HEK293T (cell line): ENCODE measurements around the gene CST6.

Source experiments
- CTCF ChIA-PET: fragments of 350-600 bp; formaldehyde crosslinking; extraction: SDS; loops from one replicate; lab custom pipeline; 2021; ENCODE audit warnings: antibody characterized with exemption, inconsistent platforms; lab: Yijun Ruan, JAX
- POLR2A ChIA-PET: fragments of 350-600 bp; formaldehyde crosslinking; extraction: SDS; loops from one replicate; lab custom pipeline; 2020; ENCODE audit warnings: antibody characterized with exemption, inconsistent platforms; lab: Yijun Ruan, JAX
- DNase-seq: peaks from one replicate; pipeline ENCODE4 v3.0.0; 2012; ENCODE audit warnings: mixed read lengths; ENCODE audit errors: extremely low spot score
- ARNT ChIP-seq: fragments of 450-650 bp; IDR thresholded peaks from 2 replicates; pipeline ENCODE4 v1.6.1; 2017; ENCODE audit warnings: mild to moderate bottlenecking
- BHLHE40 ChIP-seq: fragments of 450-650 bp; IDR thresholded peaks from 2 replicates; pipeline ENCODE4 v1.6.1; 2016; ENCODE audit warnings: mild to moderate bottlenecking, moderate library complexity, borderline replicate concordance
- CTBP1 ChIP-seq: fragments of 450-650 bp; IDR thresholded peaks from 2 replicates; pipeline ENCODE4 v1.6.1; 2016; ENCODE audit warnings: borderline replicate concordance
- ELF4 ChIP-seq: fragments of 450-650 bp; IDR thresholded peaks from 2 replicates; pipeline ENCODE4 v1.6.1; 2017; ENCODE audit warnings: antibody characterized with exemption
- FOXA1 ChIP-seq: fragments of 450-650 bp; IDR thresholded peaks from 2 replicates; pipeline ENCODE4 v1.6.1; 2016; ENCODE audit warnings: mild to moderate bottlenecking
- FOXK2 ChIP-seq: fragments of 450-650 bp; IDR thresholded peaks from 2 replicates; pipeline ENCODE4 v1.6.1; 2016; ENCODE audit warnings: mild to moderate bottlenecking
- FOXM1 ChIP-seq: fragments of 450-650 bp; IDR thresholded peaks from 2 replicates; pipeline ENCODE4 v1.6.1; 2017; ENCODE audit warnings: mild to moderate bottlenecking, borderline replicate concordance
- HDGF ChIP-seq: fragments of 450-650 bp; IDR thresholded peaks from 2 replicates; pipeline ENCODE4 v1.6.1; 2017; ENCODE audit warnings: antibody characterized with exemption, borderline replicate concordance
- L3MBTL2 ChIP-seq: fragments of 450-650 bp; conservative IDR thresholded peaks from 2 replicates; pipeline ENCODE4 v1.6.1; 2016; ENCODE audit warnings: mild to moderate bottlenecking
- LEF1 ChIP-seq: fragments of 450-650 bp; IDR thresholded peaks from 2 replicates; pipeline ENCODE4 v1.6.1; 2017; ENCODE audit warnings: mild to moderate bottlenecking, borderline replicate concordance
- NFRKB ChIP-seq: fragments of 450-650 bp; IDR thresholded peaks from 2 replicates; pipeline ENCODE4 v1.6.1; 2016; ENCODE audit warnings: mild to moderate bottlenecking, moderate library complexity
- SP1 ChIP-seq: fragments of 450-650 bp; IDR thresholded peaks from 2 replicates; pipeline ENCODE4 v1.6.1; 2017
- SUZ12 ChIP-seq: fragments of 450-650 bp; IDR thresholded peaks from 2 replicates; pipeline ENCODE4 v1.6.1; 2016; ENCODE audit warnings: mild to moderate bottlenecking
- TARDBP ChIP-seq: fragments of 450-650 bp; IDR thresholded peaks from 2 replicates; pipeline ENCODE4 v1.6.1; 2016
- ZNF384 ChIP-seq: fragments of 450-650 bp; IDR thresholded peaks from 2 replicates; pipeline ENCODE4 v1.6.1; 2016
- TF ChIP-seq, protein P1 (sequence below): fragments of 450-650 bp; IDR thresholded peaks from 2 replicates; pipeline ENCODE4 v1.6.1; 2016

The CST6 gene

DNA sequence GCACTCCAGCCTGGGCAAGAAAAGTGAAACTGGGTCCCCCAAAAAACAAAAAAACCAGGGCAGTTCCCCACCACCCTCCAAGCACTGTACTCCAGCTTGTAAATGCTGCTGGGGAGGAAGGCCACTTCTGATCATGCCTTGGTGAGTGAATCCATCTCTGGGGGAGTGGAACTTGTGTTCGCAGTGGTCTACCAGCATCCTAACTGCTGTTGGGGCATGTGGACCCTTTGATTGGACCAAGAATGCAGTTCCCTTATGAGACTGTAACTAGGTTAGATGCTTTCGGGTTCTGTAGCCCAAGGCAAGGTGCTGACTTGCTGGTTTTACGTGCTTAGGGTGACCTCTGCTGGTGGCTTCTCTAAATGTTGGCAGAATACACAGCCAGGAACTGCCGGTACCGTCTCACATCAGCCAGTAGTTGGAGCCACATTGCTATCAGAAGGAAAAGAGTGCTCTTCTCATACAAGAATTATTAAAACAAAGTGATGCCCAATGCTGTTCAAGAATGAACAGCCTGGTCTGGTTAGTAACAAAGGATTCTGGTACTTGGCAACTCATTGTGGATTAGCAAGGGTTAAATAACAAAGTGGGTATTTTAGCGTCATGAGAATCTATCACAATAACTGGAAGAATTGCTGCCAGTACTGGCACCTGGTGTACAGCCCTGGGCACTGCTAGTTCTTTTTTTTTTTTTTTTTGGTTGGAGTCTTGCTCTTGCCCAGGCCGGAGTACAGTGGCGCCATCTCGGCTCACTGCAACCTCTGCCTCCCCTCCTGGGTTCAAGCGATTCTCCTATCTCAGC, 22.8 kb upstream of the CST6 start:
- ChIA-PET POLR2A (interaction anchor here (1.1 to 1.3 kb wide), 2 partner anchors 100 to 104 kb away, joined by 4 to 5 read pairs; partner anchors contain the start of gene FIBP), CTCF (interaction anchor here (0.7 to 1.9 kb wide), 8 partner anchors 18 to 277 kb away, joined by 3 to 12 read pairs (median 4); partner anchors contain the start of genes AP5B1, CCDC85B, FIBP and KAT5)
- peak; percentile 88 for DNase-seq
- TF ChIP-seq ZNF384 (peak; percentile 95), NFRKB (no peak), L3MBTL2 (no peak), SP1 (no peak), HDGF (no peak), ELF4 (no peak), CTBP1 (no peak)

DNA sequence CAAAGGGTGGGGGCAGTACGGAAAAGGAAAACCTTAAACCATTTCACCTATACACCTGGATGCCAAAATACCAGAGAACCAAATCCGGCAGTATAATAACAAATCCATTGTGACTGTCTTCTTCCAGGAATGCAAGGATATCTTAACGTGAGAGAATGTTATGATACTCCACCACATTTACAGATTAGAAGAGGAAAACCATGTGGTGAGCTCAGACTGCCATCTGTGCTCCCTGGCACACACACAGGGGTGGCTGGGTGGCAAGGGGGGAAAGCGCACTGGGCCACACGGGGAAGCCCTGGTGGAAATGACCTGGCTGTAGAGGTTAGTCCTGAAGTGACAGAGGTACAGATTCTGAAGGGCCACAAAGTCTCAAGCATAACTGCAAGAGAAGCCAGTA, 19.8 kb upstream of the CST6 start:
- POLR2A ChIA-PET = no interaction called here
- CTCF ChIA-PET = interaction anchor here (0.9 to 1.8 kb wide), 4 partner anchors 30 to 281 kb away, joined by 3 to 4 read pairs (median 4); partner anchors contain the start of genes KAT5 and MUS81
- TF ChIP-seq ARNT (no peak), SUZ12 (no peak), CTBP1 (no peak), ELF4 (no peak), FOXM1 (no peak), NFRKB (no peak), SP1 (no peak), L3MBTL2 (no peak), FOXK2 (no peak), TARDBP (no peak), LEF1 (no peak), BHLHE40 (no peak), HDGF (no peak), ZNF384 (no peak), FOXA1 (no peak)
- TF ChIP-seq, protein P1, sequence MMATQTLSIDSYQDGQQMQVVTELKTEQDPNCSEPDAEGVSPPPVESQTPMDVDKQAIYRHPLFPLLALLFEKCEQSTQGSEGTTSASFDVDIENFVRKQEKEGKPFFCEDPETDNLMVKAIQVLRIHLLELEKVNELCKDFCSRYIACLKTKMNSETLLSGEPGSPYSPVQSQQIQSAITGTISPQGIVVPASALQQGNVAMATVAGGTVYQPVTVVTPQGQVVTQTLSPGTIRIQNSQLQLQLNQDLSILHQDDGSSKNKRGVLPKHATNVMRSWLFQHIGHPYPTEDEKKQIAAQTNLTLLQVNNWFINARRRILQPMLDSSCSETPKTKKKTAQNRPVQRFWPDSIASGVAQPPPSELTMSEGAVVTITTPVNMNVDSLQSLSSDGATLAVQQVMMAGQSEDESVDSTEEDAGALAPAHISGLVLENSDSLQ = no peak
- DNase-seq = no peak

DNA sequence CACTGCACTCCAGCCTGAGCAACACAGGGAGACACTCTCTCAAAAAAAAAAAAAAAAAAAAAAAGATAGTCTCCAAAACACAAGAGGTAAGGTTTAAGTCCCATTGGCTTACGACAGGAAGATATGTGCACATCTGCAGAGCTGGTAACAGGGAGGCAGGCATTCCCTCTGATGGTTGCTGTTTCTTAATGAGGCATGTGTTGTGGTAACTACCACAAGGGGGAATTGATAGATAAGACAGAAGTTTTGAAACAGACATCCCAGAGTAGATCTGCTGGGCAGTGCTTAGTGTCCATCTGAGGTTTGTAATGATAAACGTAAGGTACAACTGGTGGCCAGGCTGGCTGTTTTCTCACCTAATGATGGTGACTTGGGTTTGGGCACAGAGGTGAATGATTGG, 14.5 kb upstream of the CST6 start:
- CTCF ChIA-PET = no interaction called here
- no peak for TF ChIP-seq SUZ12
- TF ChIP-seq BHLHE40 = no peak
- TF ChIP-seq FOXM1 = no peak
- no peak for TF ChIP-seq NFRKB
- TF ChIP-seq LEF1 = no peak
- no peak for DNase-seq
- POLR2A ChIA-PET = no interaction called here

DNA sequence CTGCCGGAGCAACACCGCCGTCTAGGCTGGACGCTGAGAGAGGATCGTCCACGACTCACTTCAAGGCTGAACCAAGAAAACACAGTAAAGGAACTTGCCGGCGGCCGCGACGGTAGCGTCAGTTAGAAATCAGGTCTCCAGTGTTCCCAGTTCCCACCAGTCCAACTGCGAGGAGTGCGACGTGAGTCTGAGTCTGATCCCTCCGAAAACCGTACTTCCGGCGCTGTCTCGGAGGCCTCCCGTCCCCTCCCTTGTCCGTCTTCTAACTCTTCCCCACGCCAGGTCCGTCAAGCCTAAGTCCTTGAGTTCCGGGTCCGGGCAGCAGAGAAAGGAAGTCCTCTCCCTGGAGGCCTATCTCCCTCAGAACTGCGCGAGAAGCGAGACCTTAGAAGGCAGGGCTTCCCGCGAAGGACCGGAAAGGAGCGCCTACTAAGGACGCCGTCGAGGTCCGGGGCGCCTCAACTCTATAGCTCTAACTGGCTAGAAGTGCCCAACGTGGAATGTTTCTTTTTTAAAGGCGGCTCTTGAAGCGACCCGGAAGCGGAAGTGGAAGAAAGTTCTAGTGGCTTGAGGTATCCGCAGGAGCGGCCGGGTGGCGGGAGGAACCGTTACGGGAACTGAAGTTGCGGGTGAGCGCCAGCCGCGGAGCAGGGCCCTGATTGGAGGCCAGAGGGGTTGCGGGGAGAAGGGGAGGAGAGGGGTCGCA, 9.7 kb upstream of the CST6 start, which contains the start of the genes BANF1 and EIF1AD:
TSS of gene BANF1 (plus strand) at position 562 of the 706 bp plus-strand sequence. CDS start 748 bp downstream, outside the sequence.
TSS of gene EIF1AD (minus strand) at position 216 of the 706 bp plus-strand sequence. CDS start 1,768 bp downstream, outside the sequence.
- peak; percentile 88 for DNase-seq
- POLR2A ChIA-PET = interaction anchor here (0.6 to 1.5 kb wide), 14 partner anchors 11 to 387 kb away, joined by 3 to 9 read pairs (median 4); partner anchors contain the start of genes CCDC85B, FIBP, MUS81 and PCNX3
- CTCF ChIA-PET = interaction anchor here (1.0 kb wide), 1 partner anchor 142 kb away, joined by 3 read pairs; no protein-coding TSS in a partner anchor
- no peak for TF ChIP-seq ZNF384
- 0 out of 2 replicates have a peak, but pooled peaks have one; percentile 43 for TF ChIP-seq ARNT
- TF ChIP-seq ELF4 = peak; percentile 90
- no peak for TF ChIP-seq TARDBP
- TF ChIP-seq L3MBTL2 = peak; percentile 86
- TF ChIP-seq FOXM1 = no peak
- peak; percentile 94 for TF ChIP-seq CTBP1
- TF ChIP-seq, protein P1 = peak; percentile 73
- peak; percentile 49; the same call in 1 of the 2 replicates for TF ChIP-seq FOXK2
- TF ChIP-seq LEF1 = no peak
- no peak for TF ChIP-seq HDGF
- no peak for TF ChIP-seq NFRKB

DNA sequence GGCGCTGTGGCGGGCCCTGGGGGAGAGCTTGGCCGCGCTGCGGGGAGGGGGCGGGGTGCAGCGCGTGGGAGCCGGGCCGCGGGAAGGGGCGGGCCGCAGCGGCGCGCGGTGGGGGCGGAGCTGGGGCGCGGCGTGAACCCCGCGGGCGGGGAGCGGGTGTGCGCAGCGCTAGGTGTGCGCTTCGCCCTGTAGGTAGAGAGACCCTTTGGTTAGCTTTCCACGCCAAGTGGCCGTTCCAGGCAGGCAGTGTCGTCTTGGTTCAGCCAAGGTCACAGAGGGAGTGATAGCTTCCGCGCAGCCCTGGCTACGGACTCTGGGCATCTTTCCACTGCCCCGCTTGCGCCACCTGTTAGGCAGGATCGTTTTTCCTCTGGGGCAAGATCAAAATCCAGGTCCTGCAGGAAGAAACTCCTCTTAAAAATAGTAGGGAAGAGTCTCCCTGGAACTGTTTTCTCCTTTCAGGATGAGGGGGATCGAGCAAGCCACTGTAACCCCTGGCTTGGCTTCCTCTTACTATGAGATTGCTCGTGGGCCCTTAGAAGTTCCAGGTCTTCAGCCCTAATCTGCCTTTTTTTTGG, 9.1 kb upstream of the CST6 start:
- DNase-seq = no peak
- ChIA-PET CTCF (interaction anchor here (1.0 kb wide), 1 partner anchor 143 kb away, joined by 3 read pairs; no protein-coding TSS in a partner anchor), POLR2A (interaction anchor here (0.6 to 1.5 kb wide), 14 partner anchors 12 to 388 kb away, joined by 3 to 9 read pairs (median 4); partner anchors contain the start of genes CCDC85B, FIBP, MUS81 and PCNX3)
- TF ChIP-seq SUZ12 (no peak), ELF4 (no peak), BHLHE40 (no peak), NFRKB (no peak), SP1 (no peak), FOXA1 (no peak), ZNF384 (no peak), FOXM1 (no peak), TARDBP (no peak)
- TF ChIP-seq, protein P1 = no peak
